Neural cell (in vitro differentiated cells): Measurements from ENCODE around the gene HMGCS2.

ENCODE experiments used
- EZH2 ChIP-seq: fragments of 200-600, 300-800 bp; shearing (Covaris generic), sonication (generic); IDR thresholded peaks from 2 replicates; pipeline ENCODE4 v1.6.1; 2014; ENCODE audit warnings: antibody characterized with exemption, low read length, borderline replicate concordance, mild to moderate bottlenecking; ENCODE audit not compliant: insufficient read depth, poor library complexity, severe bottlenecking
- RAD21 ChIP-seq: fragments of 450-650 bp; conservative IDR thresholded peaks from 2 replicates; pipeline ENCODE4 v1.6.1; 2014; ENCODE audit warnings: antibody characterized with exemption, mild to moderate bottlenecking, moderate library complexity
- TF ChIP-seq, protein P1 (sequence below): fragments of 450-650 bp; IDR thresholded peaks from 2 replicates; pipeline ENCODE4 v1.5.1; 2014; ENCODE audit warnings: antibody characterized with exemption, mild to moderate bottlenecking, moderate library complexity; ENCODE audit not compliant: poor library complexity, severe bottlenecking

- TF ChIP-seq EZH2: no peak
- TF ChIP-seq, protein P1, sequence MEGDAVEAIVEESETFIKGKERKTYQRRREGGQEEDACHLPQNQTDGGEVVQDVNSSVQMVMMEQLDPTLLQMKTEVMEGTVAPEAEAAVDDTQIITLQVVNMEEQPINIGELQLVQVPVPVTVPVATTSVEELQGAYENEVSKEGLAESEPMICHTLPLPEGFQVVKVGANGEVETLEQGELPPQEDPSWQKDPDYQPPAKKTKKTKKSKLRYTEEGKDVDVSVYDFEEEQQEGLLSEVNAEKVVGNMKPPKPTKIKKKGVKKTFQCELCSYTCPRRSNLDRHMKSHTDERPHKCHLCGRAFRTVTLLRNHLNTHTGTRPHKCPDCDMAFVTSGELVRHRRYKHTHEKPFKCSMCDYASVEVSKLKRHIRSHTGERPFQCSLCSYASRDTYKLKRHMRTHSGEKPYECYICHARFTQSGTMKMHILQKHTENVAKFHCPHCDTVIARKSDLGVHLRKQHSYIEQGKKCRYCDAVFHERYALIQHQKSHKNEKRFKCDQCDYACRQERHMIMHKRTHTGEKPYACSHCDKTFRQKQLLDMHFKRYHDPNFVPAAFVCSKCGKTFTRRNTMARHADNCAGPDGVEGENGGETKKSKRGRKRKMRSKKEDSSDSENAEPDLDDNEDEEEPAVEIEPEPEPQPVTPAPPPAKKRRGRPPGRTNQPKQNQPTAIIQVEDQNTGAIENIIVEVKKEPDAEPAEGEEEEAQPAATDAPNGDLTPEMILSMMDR: no peak
- no peak for TF ChIP-seq RAD21
These were observed 3.1 kb upstream of the HMGCS2 start for GRCh38 chr1:119771770-119772169.
